Dedifferentiated amniotic fluid mesenchymal stem cell (primary cell): ENCODE measurements around the gene IRS4.

Experiments used
- DNase-seq: peaks from one replicate; pipeline ENCODE4 v3.0.0-alpha.2; 2016; ENCODE audit errors: extremely low spot score

IRS4 gene

GRCh38 chrX:108736509-108737479 is at the start of gene IRS4:
IRS4 (minus strand) TSS chrX:108736563.
- no peak for DNase-seq

DNA sequence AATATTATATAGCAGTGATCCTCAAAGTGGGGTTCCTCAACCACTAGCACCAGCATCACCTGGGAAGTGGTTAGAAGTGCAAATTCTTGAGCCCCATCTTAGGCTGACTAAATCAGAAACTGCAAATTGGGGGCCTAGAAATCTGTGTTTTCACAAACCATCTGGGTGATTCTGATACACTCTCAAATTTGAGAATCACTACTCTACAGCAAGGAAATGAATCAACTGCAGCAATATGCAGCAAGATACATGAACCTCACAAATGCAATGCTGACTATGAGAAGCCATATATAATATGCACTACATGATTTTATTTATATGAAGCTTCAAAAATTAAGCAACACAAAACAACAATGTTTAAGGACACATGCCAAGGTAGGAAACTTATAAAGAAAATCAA is 36.2 kb upstream of the IRS4 start:
- DNase-seq, result no peak

DNA sequence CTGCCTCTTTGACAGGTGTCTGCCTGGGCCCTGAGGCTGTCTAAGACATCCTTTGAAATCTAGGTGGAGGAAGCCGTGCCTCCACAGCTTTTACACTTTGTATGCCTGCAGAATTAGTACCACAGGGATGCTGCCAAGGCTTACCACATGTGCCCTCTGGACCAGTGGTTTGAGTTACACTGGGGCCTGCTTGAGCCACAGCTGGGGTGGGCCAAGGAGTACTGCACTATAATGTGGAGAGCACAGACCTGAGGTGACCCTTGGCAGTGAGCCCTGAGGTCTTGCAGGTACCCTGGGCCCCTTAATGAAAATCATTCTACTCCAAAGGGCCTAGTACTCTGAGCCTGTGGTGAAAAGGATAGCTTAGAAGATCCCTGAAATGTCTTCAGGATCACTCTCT is 27.2 kb upstream of the IRS4 start:
- DNase-seq, result no peak

DNA sequence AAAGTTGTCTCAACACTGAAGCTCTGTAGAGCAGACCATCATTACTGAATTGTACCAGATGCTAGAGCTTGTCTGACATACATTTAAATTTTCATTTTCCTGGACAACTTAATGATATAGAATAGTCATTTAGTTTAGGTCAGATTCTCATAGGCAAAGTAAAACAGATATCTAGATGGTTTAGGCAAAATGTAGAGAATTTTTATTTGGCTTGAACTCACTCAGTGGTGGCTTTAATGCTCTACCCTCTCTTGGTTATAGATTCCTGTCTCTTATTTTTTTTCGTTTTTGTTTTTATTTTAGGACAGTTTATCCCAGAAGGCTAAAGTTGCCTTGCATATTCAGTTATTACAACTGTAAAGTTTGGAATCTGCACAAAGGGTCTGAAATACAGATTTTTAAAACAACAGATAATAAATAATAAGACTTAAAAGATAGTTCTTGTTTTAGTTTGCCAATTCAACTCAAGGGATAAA is 4.0 kb upstream of the IRS4 start:
- no peak for DNase-seq

- DNase-seq, result no peak
These were observed 1.4 kb upstream of the IRS4 start for GRCh38 chrX:108737754-108738153.

- no peak for DNase-seq
These were observed 469 bp downstream of the IRS4 start for GRCh38 chrX:108735679-108736508.

- DNase-seq, result no peak
These were observed 1.2 kb downstream of the IRS4 start for GRCh38 chrX:108735091-108735678.

DNA sequence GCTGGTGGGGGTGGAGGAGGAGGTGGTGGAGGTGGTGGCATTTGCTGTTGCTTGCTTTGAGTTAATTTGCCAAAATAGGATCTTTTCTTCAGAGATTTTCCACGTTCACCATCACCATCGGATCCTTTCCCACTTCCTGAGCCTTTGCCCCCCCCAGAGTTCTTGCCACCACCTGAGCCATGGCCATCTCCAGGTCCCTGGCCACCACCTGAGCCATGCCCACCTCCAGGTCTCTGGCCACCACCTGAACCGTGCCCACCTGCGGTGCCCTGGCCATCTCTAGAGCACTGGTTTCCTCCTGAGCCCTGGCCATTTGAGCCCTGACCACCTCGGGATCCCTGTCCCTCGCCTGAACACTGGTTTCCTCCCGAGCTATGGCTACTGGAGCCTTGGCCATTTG is 1.9 kb downstream of the IRS4 start:
- no peak for DNase-seq

DNA sequence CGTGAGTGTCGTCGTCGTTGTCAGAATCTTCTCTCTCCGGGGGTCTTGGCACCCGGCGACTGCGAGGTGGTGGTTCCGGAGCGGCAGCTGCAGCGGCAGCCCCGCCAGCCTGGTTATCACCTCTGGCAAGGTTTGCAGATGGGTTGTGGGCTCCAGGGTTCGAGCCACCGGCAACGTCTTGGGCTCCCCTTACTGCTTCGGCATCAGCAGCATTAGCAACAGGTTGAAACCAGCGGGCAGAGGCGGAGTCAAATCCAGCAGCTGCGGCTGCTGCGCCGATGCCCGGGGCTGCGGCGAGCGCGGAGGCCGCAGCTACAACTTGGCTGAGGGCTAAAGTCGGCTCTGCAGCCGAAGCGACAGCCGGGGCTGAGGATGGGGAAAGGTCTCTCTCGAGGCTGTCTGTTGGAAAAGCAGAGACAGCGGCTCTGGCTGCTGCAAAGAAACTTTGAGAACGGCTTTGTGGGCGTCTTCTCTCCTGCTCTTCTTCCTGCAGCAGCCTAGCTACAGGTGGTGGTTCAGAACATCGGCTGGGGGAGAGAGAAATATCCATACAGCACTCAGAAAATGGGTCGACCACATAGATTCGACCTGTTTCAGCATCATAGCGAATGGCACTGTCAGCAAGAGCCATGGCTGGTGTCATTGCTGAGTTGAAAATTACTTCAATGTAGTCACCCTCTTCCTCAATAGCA is 3.6 kb downstream of the IRS4 start:
- DNase-seq, result no peak

DNA sequence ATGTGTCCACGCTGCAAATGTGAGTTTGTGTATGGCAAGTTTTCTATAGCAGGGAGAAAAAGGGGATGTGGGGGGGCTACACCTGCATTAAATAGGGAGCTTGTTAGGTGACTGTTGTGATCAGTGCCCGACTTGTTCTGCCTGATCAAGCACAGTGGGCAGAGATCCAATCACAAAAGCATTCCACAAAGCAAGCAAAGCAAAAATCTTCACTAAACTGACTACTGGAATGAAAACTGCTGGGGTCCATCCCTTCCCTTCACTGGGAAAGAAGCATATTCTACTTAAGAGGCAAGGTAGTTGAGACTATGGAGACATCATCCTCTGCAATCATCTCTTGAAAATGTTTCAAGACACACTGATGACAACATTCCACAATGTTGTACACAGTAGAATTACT is 5.2 kb downstream of the IRS4 start:
- DNase-seq, result no peak

DNA sequence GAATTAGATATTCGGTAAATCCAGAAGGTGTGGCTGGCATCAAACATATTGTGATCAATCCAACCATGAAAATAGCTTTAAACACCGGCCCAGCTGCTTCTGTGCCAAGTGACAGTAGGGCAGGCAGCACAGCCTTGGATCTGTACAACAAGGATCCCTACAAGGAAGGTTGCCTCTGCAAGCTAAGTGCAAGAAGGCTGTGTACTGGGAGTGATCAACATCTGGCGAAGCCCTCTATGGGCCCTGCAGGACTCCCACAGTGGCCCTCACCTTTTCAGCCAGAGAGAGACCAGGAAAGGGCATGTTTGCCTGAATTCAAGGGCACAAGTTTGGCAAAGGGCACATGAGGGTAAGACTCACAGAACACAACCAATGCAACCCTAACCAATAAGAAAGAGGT is 9.6 kb downstream of the IRS4 start:
- DNase-seq, result no peak

DNA sequence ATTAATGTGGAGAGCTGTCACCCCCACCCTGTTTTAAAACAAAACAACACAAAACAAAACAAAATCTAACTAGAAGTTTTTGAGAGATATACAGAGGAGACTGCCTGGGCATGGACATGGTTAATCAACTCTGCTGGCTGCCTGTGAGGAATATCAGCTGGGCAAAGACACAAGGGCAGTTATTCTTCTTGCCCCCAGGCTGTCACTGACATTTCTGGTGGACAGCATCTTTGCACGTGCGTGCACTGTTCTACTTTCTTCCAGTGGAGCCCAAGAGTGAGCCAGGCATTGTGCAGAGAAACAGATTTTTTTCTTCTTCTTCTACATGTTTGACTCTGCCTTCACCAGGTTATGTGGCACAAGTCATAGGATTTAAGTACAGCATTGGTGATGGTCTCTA is 13.8 kb downstream of the IRS4 start:
- DNase-seq, result no peak

- no peak for DNase-seq
These were observed 23.5 kb downstream of the IRS4 start for GRCh38 chrX:108712886-108713285.

- no peak for DNase-seq
These were observed 31.5 kb downstream of the IRS4 start for GRCh38 chrX:108704839-108705238.

DNA sequence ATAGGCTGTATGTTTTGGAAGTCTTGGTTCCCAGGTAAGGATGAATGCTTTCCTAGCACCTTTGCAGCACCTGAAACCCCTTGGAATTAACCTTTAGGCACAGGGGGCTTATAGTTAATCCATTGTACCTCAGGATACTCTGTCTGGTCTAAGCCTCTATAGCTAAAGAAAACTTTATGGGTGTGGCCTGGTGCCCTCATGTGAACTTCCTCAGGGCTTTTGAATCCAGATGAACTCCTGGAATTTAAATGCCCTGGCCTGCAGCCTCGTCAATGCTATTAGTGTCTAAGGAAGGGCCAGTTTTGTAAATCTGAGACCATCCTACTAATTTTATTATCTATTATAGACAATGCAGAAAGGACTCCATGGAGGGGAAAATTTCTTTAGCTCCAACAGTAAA is 33.8 kb downstream of the IRS4 start:
- DNase-seq, result no peak

DNA sequence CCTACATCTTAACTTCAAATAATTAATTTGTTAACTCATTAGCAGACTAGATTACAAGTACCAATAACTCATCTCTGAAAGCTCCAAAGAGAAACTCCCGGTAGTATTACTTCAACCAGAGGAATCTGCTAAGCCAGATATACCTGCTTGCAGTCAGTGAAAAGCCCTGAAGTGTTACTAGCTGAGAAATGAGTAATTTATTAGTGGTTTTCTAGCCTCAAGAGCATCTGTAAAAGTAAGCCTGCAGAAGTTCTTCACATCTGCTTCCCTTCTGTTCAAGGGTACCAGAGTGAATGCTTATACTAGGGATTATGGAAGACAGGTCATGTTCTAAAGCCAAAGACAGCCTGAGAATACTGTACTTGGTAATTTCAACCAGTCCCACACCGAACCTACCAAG is 34.7 kb downstream of the IRS4 start:
- no peak for DNase-seq

- DNase-seq, result no peak
These were observed 37.0 kb downstream of the IRS4 start for GRCh38 chrX:108699368-108699767.

GRCh38 chrX:108696690-108697089 is 39.7 kb downstream of the IRS4 start:
- DNase-seq, result no peak
